H9 (cell line): ENCODE measurements around the gene ZNF750. TPM values are rescaled to one million over a fixed set of nuclear protein-coding genes. Genes with fewer than 3 reads are reported as not detected.

ENCODE experiments used
- DNase-seq: peaks from one replicate; pipeline ENCODE4 v3.0.0-alpha.2; 2017
- H2AFZ ChIP-seq: one replicate; pipeline ENCODE4 v1.6.1; 2013; ENCODE audit warnings: mild to moderate bottlenecking, low read length, control low read depth, moderate library complexity
- H2AK5ac ChIP-seq: 2 replicates; pipeline ENCODE4 v1.6.1; 2013; ENCODE audit warnings: low read length, control low read depth, mixed read lengths; ENCODE audit not compliant: insufficient read length
- H2BK120ac ChIP-seq: one replicate; pipeline ENCODE4 v1.6.1; 2013; ENCODE audit warnings: low read depth, mild to moderate bottlenecking, low read length, control low read depth, inconsistent platforms; ENCODE audit not compliant: poor library complexity, severe bottlenecking
- H2BK12ac ChIP-seq: 2 replicates; pipeline ENCODE4 v1.6.1; 2013; ENCODE audit warnings: low read length, control low read depth, mixed read lengths, low read depth; ENCODE audit not compliant: insufficient read length
- H2BK15ac ChIP-seq: 2 replicates; pipeline ENCODE4 v1.6.1; 2013; ENCODE audit warnings: low read depth, low read length, control low read depth
- H2BK20ac ChIP-seq: one replicate; pipeline ENCODE4 v1.6.1; 2013; ENCODE audit warnings: low read depth, mild to moderate bottlenecking, low read length, control low read depth, inconsistent platforms; ENCODE audit not compliant: poor library complexity, severe bottlenecking
- H2BK5ac ChIP-seq: 2 replicates; pipeline ENCODE4 v1.6.1; 2013; ENCODE audit warnings: low read length, control low read depth, mixed read lengths; ENCODE audit not compliant: insufficient read length
- H3K14ac ChIP-seq: 2 replicates; pipeline ENCODE4 v1.6.1; 2013; ENCODE audit warnings: low read length, control low read depth; ENCODE audit not compliant: insufficient read depth
- H3K18ac ChIP-seq: 2 replicates; pipeline ENCODE4 v1.6.1; 2013; ENCODE audit warnings: low read depth, mild to moderate bottlenecking, mixed read lengths, low read length, control low read depth; ENCODE audit not compliant: insufficient read length
- H3K23ac ChIP-seq: 2 replicates; pipeline ENCODE4 v1.6.1; 2013; ENCODE audit warnings: low read length, control low read depth, mixed read lengths, low read depth; ENCODE audit not compliant: insufficient read length
- H3K23me2 ChIP-seq: 2 replicates; pipeline ENCODE4 v1.6.1; 2013; ENCODE audit warnings: low read depth, mild to moderate bottlenecking, mixed read lengths, low read length, control low read depth; ENCODE audit not compliant: insufficient read length, poor library complexity, severe bottlenecking
- H3K27ac ChIP-seq: 2 replicates; pipeline ENCODE4 v1.5.1; 2013; ENCODE audit warnings: low read length, control low read depth, mixed read lengths, low read depth; ENCODE audit not compliant: insufficient read length
- H3K27me3 ChIP-seq: 2 replicates; pipeline ENCODE4 v1.6.1; 2013; ENCODE audit warnings: low read length, control low read depth, inconsistent platforms; ENCODE audit not compliant: insufficient read depth
- H3K4ac ChIP-seq: 2 replicates; pipeline ENCODE4 v1.6.1; 2013; ENCODE audit warnings: low read depth, mild to moderate bottlenecking, control low read depth, inconsistent platforms, low read length, moderate library complexity
- H3K4me1 ChIP-seq: 2 replicates; pipeline ENCODE4 v1.6.1; 2013; ENCODE audit warnings: low read length, control low read depth, inconsistent platforms; ENCODE audit not compliant: insufficient read depth
- H3K4me2 ChIP-seq: 2 replicates; pipeline ENCODE4 v1.6.1; 2013; ENCODE audit warnings: low read length, control low read depth, mixed read lengths; ENCODE audit not compliant: insufficient read length, insufficient read depth
- H3K56ac ChIP-seq: 2 replicates; pipeline ENCODE4 v1.6.1; 2013; ENCODE audit warnings: low read depth, mild to moderate bottlenecking, mixed read lengths, low read length, control low read depth; ENCODE audit not compliant: insufficient read length
- H3K79me1 ChIP-seq: 2 replicates; pipeline ENCODE4 v1.6.1; 2013; ENCODE audit warnings: low read depth, mild to moderate bottlenecking, moderate library complexity, low read length, control low read depth, inconsistent platforms; ENCODE audit not compliant: insufficient read depth, poor library complexity, severe bottlenecking
- H3K79me2 ChIP-seq: 2 replicates; pipeline ENCODE4 v1.6.1; 2013; ENCODE audit warnings: low read length, control low read depth, inconsistent platforms; ENCODE audit not compliant: insufficient read depth
- H3K9ac ChIP-seq: 2 replicates; pipeline ENCODE4 v1.6.1; 2013; ENCODE audit warnings: low read length, control low read depth, mixed read lengths; ENCODE audit not compliant: insufficient read length; ENCODE audit errors: extremely low read depth
- H3K9me3 ChIP-seq: one replicate; pipeline ENCODE4 v1.6.1; 2013; ENCODE audit warnings: low read depth, low read length, inconsistent platforms; ENCODE audit not compliant: control insufficient read depth
- H3T11ph ChIP-seq: one replicate; pipeline ENCODE4 v1.6.1; 2013; ENCODE audit warnings: mild to moderate bottlenecking, low read length, control low read depth, inconsistent platforms
- H4K20me1 ChIP-seq: one replicate; pipeline ENCODE4 v1.6.1; 2013; ENCODE audit not compliant: control insufficient read depth, insufficient read length, insufficient read depth
- H4K5ac ChIP-seq: 2 replicates; pipeline ENCODE4 v1.6.1; 2013; ENCODE audit warnings: low read depth, mild to moderate bottlenecking, mixed read lengths, low read length, control low read depth; ENCODE audit not compliant: insufficient read length
- H4K8ac ChIP-seq: replicated peaks from 2 replicates; pipeline ENCODE4 v1.6.1; 2013; ENCODE audit warnings: low read length, control low read depth, mixed read lengths, low read depth; ENCODE audit not compliant: insufficient read length
- H4K91ac ChIP-seq: 2 replicates; pipeline ENCODE4 v1.6.1; 2013; ENCODE audit warnings: low read depth, mild to moderate bottlenecking, moderate library complexity, mixed read lengths, low read length, control low read depth; ENCODE audit not compliant: insufficient read length
- H3K27ac Mint-ChIP-seq, 3 experiments: 2 replicates in 2 of 3; 3 replicates in 1 of 3; pipeline ENCODE4 v1.8.0; 2020 to 2021; ENCODE audit warnings: mixed read lengths in 3 of 3, mild to moderate bottlenecking in 1 of 3, moderate library complexity in 1 of 3
- H3K27me3 Mint-ChIP-seq: 2 replicates; pipeline ENCODE4 v1.8.0; 2021; ENCODE audit warnings: low read depth, mild to moderate bottlenecking, moderate library complexity, mixed read lengths
- H3K36me3 Mint-ChIP-seq, 3 experiments: 2 replicates in 2 of 3; 3 replicates in 1 of 3; pipeline ENCODE4 v1.8.0; 2020 to 2021; ENCODE audit warnings: low read depth in 3 of 3, mixed read lengths in 3 of 3; ENCODE audit not compliant: insufficient read depth in 1 of 3
- H3K4me1 Mint-ChIP-seq, 2 experiments: 2 replicates each; pipeline ENCODE4 v1.8.0; 2020; ENCODE audit warnings: mixed read lengths in 2 of 2
- H3K4me3 Mint-ChIP-seq, 2 experiments: 2 replicates in 1 of 2; 3 replicates in 1 of 2; pipeline ENCODE4 v1.8.0; 2020 to 2021; ENCODE audit warnings: mild to moderate bottlenecking in 2 of 2, mixed read lengths in 2 of 2, moderate library complexity in 1 of 2
- H3K9me3 Mint-ChIP-seq, 2 experiments: 2 replicates in 1 of 2; 3 replicates in 1 of 2; pipeline ENCODE4 v1.8.0; 2020; ENCODE audit warnings: mild to moderate bottlenecking in 2 of 2, mixed read lengths in 2 of 2, moderate library complexity in 1 of 2
- WGBS: extraction: QIAGEN DNeasy Blood & Tissue Kit; methylation state at CpG from one replicate; pipeline ENCODE4 v1.1.7; 2013; ENCODE audit warnings: missing lambda C conversion rate, low lambda C conversion rate, mixed read lengths; ENCODE audit not compliant: insufficient read length; ENCODE audit errors: extremely low coverage; 5-methylcytosine and 5-hydroxymethylcytosine counted together
- total RNA-seq: library from RNA; stranded (reverse); gene quantifications from 2 replicates; pipeline ENCODE4 v1.2.1, GENCODE V29; 2021
- TF ChIP-seq, protein P1 (sequence below): fragments of 200-600 bp; sonication (generic); conservative IDR thresholded peaks from 3 replicates; pipeline ENCODE4 v1.8.0; 2021; ENCODE audit warnings: antibody characterized with exemption, mild to moderate bottlenecking

ZNF750 gene
- total RNA-seq, 1 experiment from 2014 or later: not detected

- H2BK15ac ChIP-seq: no peak overlapping the region
Observed at GRCh38 chr17:82815354-82815753, 24.5 kb downstream of the ZNF750 start.

More at GRCh38 chr17:82815354-82815753, 24.5 kb downstream of the ZNF750 start:
- Histone ChIP-seq H3K27ac (no peak overlapping the region), H4K20me1 (no peaks in the 10 kb centered on the region), H3K79me1 (no peaks in the 10 kb centered on the region), H2AK5ac (no peak overlapping the region), H3K4ac (no peak overlapping the region), H3K14ac (no peak overlapping the region), H3K4me1 (no peaks in the 10 kb centered on the region), H2AFZ (no peak overlapping the region), H2BK12ac (no peak overlapping the region), H3K23ac (no peak overlapping the region), H4K5ac (no peak overlapping the region), H4K91ac (no peak overlapping the region), H4K8ac (no peak overlapping the region), H3K27me3 (no peaks in the 10 kb centered on the region), H3K9ac (no peak overlapping the region), H2BK120ac (no peak overlapping the region), H3K4me2 (no peak overlapping the region), H3K9me3 (peaks cover 23% of the 10 kb centered on the region), H3K23me2 (no peaks in the 10 kb centered on the region), H3T11ph (no peak overlapping the region), H3K79me2 (no peaks in the 10 kb centered on the region), H3K18ac (no peak overlapping the region), H2BK5ac (no peak overlapping the region), H2BK20ac (no peak overlapping the region), H3K56ac (no peak overlapping the region)
- TF ChIP-seq, protein P1, sequence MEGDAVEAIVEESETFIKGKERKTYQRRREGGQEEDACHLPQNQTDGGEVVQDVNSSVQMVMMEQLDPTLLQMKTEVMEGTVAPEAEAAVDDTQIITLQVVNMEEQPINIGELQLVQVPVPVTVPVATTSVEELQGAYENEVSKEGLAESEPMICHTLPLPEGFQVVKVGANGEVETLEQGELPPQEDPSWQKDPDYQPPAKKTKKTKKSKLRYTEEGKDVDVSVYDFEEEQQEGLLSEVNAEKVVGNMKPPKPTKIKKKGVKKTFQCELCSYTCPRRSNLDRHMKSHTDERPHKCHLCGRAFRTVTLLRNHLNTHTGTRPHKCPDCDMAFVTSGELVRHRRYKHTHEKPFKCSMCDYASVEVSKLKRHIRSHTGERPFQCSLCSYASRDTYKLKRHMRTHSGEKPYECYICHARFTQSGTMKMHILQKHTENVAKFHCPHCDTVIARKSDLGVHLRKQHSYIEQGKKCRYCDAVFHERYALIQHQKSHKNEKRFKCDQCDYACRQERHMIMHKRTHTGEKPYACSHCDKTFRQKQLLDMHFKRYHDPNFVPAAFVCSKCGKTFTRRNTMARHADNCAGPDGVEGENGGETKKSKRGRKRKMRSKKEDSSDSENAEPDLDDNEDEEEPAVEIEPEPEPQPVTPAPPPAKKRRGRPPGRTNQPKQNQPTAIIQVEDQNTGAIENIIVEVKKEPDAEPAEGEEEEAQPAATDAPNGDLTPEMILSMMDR: no peak
- no peak overlapping the region; a peak in 1 of 7 replicates for H3K27ac Mint-ChIP-seq
- WGBS: no CpG with 5 or more reads among the region's 5 CpGs
- no peak overlapping the region for H3K4me3 Mint-ChIP-seq
- no peak for DNase-seq
- peaks cover 0 to 2% of the 10 kb centered on the region in 2 experiments; a peak in 1 of 4 replicates for H3K4me1 Mint-ChIP-seq
- peaks cover 28 to 30% of the 10 kb centered on the region in 2 experiments for H3K9me3 Mint-ChIP-seq
- peaks cover 64 to 95% (median 90%) of the 10 kb centered on the region in 3 experiments for H3K36me3 Mint-ChIP-seq
- H3K27me3 Mint-ChIP-seq: peaks cover 3% of the 10 kb centered on the region; the same call in 1 of the 2 replicates
